GM18951 (cell line): ENCODE measurements around the gene DNAJB12.
A peak's percentile ranks its signal among the peaks of the same experiment; 100 is the strongest.
"Not testable (repeated sequence)": the region's sequence is repeated elsewhere in the genome, so short reads cannot be mapped to it uniquely, and the experiment has no call there.

ENCODE experiments used
- POLR2A ChIP-seq: IDR thresholded peaks from 4 replicates; pipeline ENCODE4 v1.6.1; 2011; ENCODE audit warnings: mild to moderate bottlenecking; ENCODE audit not compliant: insufficient read length, insufficient read depth; ENCODE audit errors: extremely low read depth
- in situ Hi-C: fragments of 300-500 bp; cut with MboI; formaldehyde crosslinking; loops from one replicate; pipeline ENCODE4 v1.12.0; 2022; ENCODE audit warnings: low sequenced_read_pairs, mixed read lengths, inconsistent platforms; ENCODE audit not compliant: unreplicated experiment

The DNAJB12 gene

GRCh38 chr10:72297281-72297804, 57.4 kb downstream of the DNAJB12 start:
- in situ Hi-C loops: no loop called here
- TF ChIP-seq POLR2A: no peak

GRCh38 chr10:72296829-72297280, 57.9 kb downstream of the DNAJB12 start:
- peak; percentile 51 for TF ChIP-seq POLR2A
- in situ Hi-C loops: not testable (repeated sequence)

- TF ChIP-seq POLR2A: peak; percentile 4
- in situ Hi-C loops: no loop called here
These were observed 59.3 kb downstream of the DNAJB12 start for GRCh38 chr10:72295330-72295910.

GRCh38 chr10:72292223-72292691, 62.5 kb downstream of the DNAJB12 start:
- in situ Hi-C loops: no loop called here

GRCh38 chr10:72291019-72291532, 63.6 kb downstream of the DNAJB12 start:
- no peak for TF ChIP-seq POLR2A

More at GRCh38 chr10:72292223-72292691, 62.5 kb downstream of the DNAJB12 start:
- no peak for TF ChIP-seq POLR2A

GRCh38 chr10:72285972-72286521, 68.7 kb downstream of the DNAJB12 start:
- in situ Hi-C loops: no loop called here
- no peak for TF ChIP-seq POLR2A

More at GRCh38 chr10:72291019-72291532, 63.6 kb downstream of the DNAJB12 start:
- in situ Hi-C loops: no loop called here

GRCh38 chr10:72283131-72283530, 71.6 kb downstream of the DNAJB12 start:
- in situ Hi-C loops: no loop called here
- no peak for TF ChIP-seq POLR2A
